ENCODE measurements around the gene ADGRG3. TPM values are rescaled to one million over a fixed set of nuclear protein-coding genes. Genes with fewer than 3 reads are reported as not detected.

ADGRG3 gene
- total and polyA plus RNA-seq, 2 experiments from 2014 or later: not detected

GRCh38 chr16:57725554-57725953, 57.4 kb downstream of the ADGRG3 start:
- Histone ChIP-seq H3K27ac (ENCODE audit: low read depth) (no peak overlapping the region), H3K79me2 (replicated peaks; ENCODE audit: insufficient read depth) (no peaks in the 10 kb centered on the region), H3K4me3 (no peak overlapping the region), H3K27me3 (ENCODE audit: insufficient read depth) (no peaks in the 10 kb centered on the region), H3K36me3 (ENCODE audit: insufficient read depth) (no peaks in the 10 kb centered on the region), H2AFZ (peak overlapping the region; percentile 56; the same call in 1 of the 2 replicates), H3K9me2 (ENCODE audit: insufficient read depth) (no peaks in the 10 kb centered on the region), H3K4me2 (no peak overlapping the region), H4K20me1 (replicated peaks; ENCODE audit: insufficient read depth) (no peaks in the 10 kb centered on the region), H3F3A (replicated peaks; ENCODE audit: low read depth) (no peaks in the 10 kb centered on the region), H3K4me1 (ENCODE audit: insufficient read depth) (no peaks in the 10 kb centered on the region)
- Mint-ChIP-seq H3K4me1 (no peaks in the 10 kb centered on the region), H3K27ac (no peak overlapping the region), H3K9me3 (no peaks in the 10 kb centered on the region), H3K4me3 (no peak overlapping the region), H3K36me3 (ENCODE audit: low read depth) (no peaks in the 10 kb centered on the region), H3K27me3 (ENCODE audit: insufficient read depth, low read depth, poor library complexity) (peaks cover 9% of the 10 kb centered on the region)
- no peak for DNase-seq (ENCODE audit: low spot score)
- no peak for TF ChIP-seq EZH2 (IDR thresholded peaks at IDR 0.05; ENCODE audit: low read depth, unreplicated experiment)
- no peak for TF ChIP-seq ZNF114 (CRISPR knock-in tag; IDR thresholded peaks at IDR 0.05)
- no peak for TF ChIP-seq EZH2phosphoT487 (IDR thresholded peaks at IDR 0.05; ENCODE audit: unreplicated experiment)
- TF ChIP-seq POLR2AphosphoS5 (IDR thresholded peaks at IDR 0.05; ENCODE audit: low read depth): no peak
- ATAC-seq: no peak

DNA sequence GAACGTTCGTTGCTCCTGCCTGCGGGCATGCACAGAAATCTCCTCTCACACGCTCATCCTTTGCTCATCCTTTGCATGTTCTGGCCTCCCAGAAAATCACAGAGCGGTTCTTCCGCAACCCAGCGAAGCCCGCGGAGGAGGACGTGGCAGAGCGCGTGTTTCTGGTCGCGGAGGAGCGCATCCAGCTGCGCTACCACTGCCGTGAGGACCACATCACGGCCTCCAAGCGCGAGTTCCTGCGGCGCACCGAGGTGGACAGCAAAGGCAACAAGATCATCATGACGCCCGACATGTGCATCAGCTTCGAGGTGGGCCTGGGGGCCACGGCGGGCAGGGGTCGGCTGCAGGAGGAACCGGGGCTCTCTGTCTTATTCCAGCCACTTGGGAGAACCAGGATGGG, 57.9 kb downstream of the ADGRG3 start:
- H3K4me1 Mint-ChIP-seq: no peaks in the 10 kb centered on the region
- no peak overlapping the region for H3K27ac Mint-ChIP-seq
- H3K36me3 Mint-ChIP-seq (ENCODE audit: low read depth): no peaks in the 10 kb centered on the region
- no peak overlapping the region for H3K4me2 ChIP-seq
- H3K36me3 ChIP-seq (ENCODE audit: insufficient read depth): no peaks in the 10 kb centered on the region
- H2AFZ ChIP-seq: peak overlapping the region; percentile 56; the same call in 1 of the 2 replicates
- H3K9me3 Mint-ChIP-seq: no peaks in the 10 kb centered on the region
- no peak overlapping the region for H3K27ac ChIP-seq (ENCODE audit: low read depth)
- ATAC-seq: no peak
- no peaks in the 10 kb centered on the region for H3K79me2 ChIP-seq (replicated peaks; ENCODE audit: insufficient read depth)
- H3K4me1 ChIP-seq (ENCODE audit: insufficient read depth): no peaks in the 10 kb centered on the region
- no peak overlapping the region for H3K4me3 Mint-ChIP-seq
- TF ChIP-seq POLR2AphosphoS5 (IDR thresholded peaks at IDR 0.05; ENCODE audit: low read depth): no peak
- TF ChIP-seq EZH2phosphoT487 (IDR thresholded peaks at IDR 0.05; ENCODE audit: unreplicated experiment): no peak
- TF ChIP-seq EZH2 (IDR thresholded peaks at IDR 0.05; ENCODE audit: low read depth, unreplicated experiment): no peak
- TF ChIP-seq CTCF (conservative IDR thresholded peaks at IDR 0.05; ENCODE audit: low read depth in 2 of 2): no peak
- no peak for TF ChIP-seq ZNF462 (CRISPR knock-in tag; IDR thresholded peaks at IDR 0.05)
- H3K9me2 ChIP-seq (ENCODE audit: insufficient read depth): no peaks in the 10 kb centered on the region
- H3K27me3 Mint-ChIP-seq (ENCODE audit: insufficient read depth, low read depth, poor library complexity): peaks cover 9% of the 10 kb centered on the region
- H3F3A ChIP-seq (replicated peaks; ENCODE audit: low read depth): no peaks in the 10 kb centered on the region
- H4K20me1 ChIP-seq (replicated peaks; ENCODE audit: insufficient read depth): no peaks in the 10 kb centered on the region
- H3K4me3 ChIP-seq: no peak overlapping the region
- no peaks in the 10 kb centered on the region for H3K27me3 ChIP-seq (ENCODE audit: insufficient read depth)
- no peak for DNase-seq (ENCODE audit: low spot score)

All from GM23338 (cell line).